Adrenal gland (tissue), 12 donors: ENCODE data around the gene TNIK. TPM values are rescaled to one million over a fixed set of nuclear protein-coding genes. Genes with fewer than 3 reads are reported as not detected.

ENCODE experiments used
- DNase-seq, 7 donors: peaks; one replicate each; pipeline ENCODE4 v3.0.0-alpha.2; 2019 to 2020
- H3K27ac ChIP-seq, 5 donors: fragments of 200-600 bp; sonication (generic) in 4 of 5; 1 replicate in 3 of 5; 2 replicates in 2 of 5; pipeline versions ENCODE4 v1.5.1 to v1.8.0; 2016 to 2020; ENCODE audit warnings: mild to moderate bottlenecking in 1 of 5
- H3K27me3 ChIP-seq: fragments of 200-600 bp; 2 replicates; pipeline ENCODE4 v1.8.0; 2021
- H3K36me3 ChIP-seq, 2 donors: fragments of 200-600 bp; replicated peaks in 1 of 2; 1 replicate in 1 of 2; 2 replicates in 1 of 2; pipeline versions ENCODE4 v1.5.1 to v1.8.0; 2018 to 2022
- H3K4me1 ChIP-seq, 2 donors: fragments of 200-600 bp; replicated peaks in 1 of 2; 1 replicate in 1 of 2; 2 replicates in 1 of 2; pipeline versions ENCODE4 v1.5.1 to v1.8.0; 2018 to 2021
- H3K4me3 ChIP-seq, 4 donors: fragments of 200-600 bp; sonication (generic) in 3 of 4; one replicate each; pipeline ENCODE4 v1.5.1; 2016 to 2018
- H3K9me3 ChIP-seq, 3 donors: fragments of 200-600 bp; sonication (generic) in 1 of 3; replicated peaks in 1 of 3; 1 replicate in 2 of 3; 2 replicates in 1 of 3; pipeline versions ENCODE4 v1.5.1 to v1.8.0; 2016 to 2021
- POLR2A ChIP-seq, 2 donors: fragments of 450-650 bp; IDR thresholded peaks; one replicate each; pipeline ENCODE4 v1.6.1; 2017; ENCODE audit warnings: antibody characterized with exemption in 2 of 2, mild to moderate bottlenecking in 2 of 2, moderate library complexity in 1 of 2
- WGBS, 4 donors: extraction: QIAGEN DNeasy Blood & Tissue Kit in 2 of 4; methylation state at CpG; one replicate each; pipeline versions ENCODE4 v1.1.5 to v1.1.7; 2013 to 2017; 5-methylcytosine and 5-hydroxymethylcytosine counted together
- intact Hi-C, 2 donors: fragments of 100-400 bp; cut with DNase I; formaldehyde crosslinking; loops; one replicate each; pipeline versions ENCODE4 v1.14.1 to v1.15.0; 2022 to 2023
- polyA plus RNA-seq, 3 donors: library from polyadenylated mRNA; stranded (reverse); fragments of 200-250 nt in 2 of 3; fragments of 350-450 nt in 1 of 3; fragmentation: Illumina TruSeq in 1 of 3; extraction: RNeasy Lipid Tissue Mini Kit (QIAGEN cat#74804) in 1 of 3; gene quantifications; one replicate each; pipeline ENCODE4 v1.2.3, GENCODE V29; 2013 to 2014
- total RNA-seq, 9 donors: library from RNA; depleted of rRNA in 4 of 9; stranded (reverse); fragments of >200 nt in 4 of 9; fragments of 120-200 nt in 1 of 9; fragmentation: NEBNext Ultra II Directional in 1 of 9; extraction: Animal tissue kit (Norgen Biotek cat#: 25700) in 1 of 9; gene quantifications; one replicate each; pipeline versions ENCODE4 v1.1.0 to v1.2.4, GENCODE V29; 2013 to 2023
- TF ChIP-seq, protein P1 (sequence below), 6 experiments: fragments of 450-650 bp in 4 of 6; fragments of 200-600 bp in 2 of 6; sonication (generic) in 1 of 6; IDR thresholded peaks; 1 replicate in 5 of 6; 2 replicates in 1 of 6; pipeline versions ENCODE4 v1.5.1 to v1.8.0; 2016 to 2021; ENCODE audit warnings: antibody characterized with exemption in 6 of 6, mild to moderate bottlenecking in 2 of 6, moderate library complexity in 1 of 6
- donor health status: healthy with polysubstance abuse.
- donor health status: Bipolar disorder and iron deficiency.
- donor health status: DM: yes; HTN: yes; CAD: no.
- donor health status: DM: no; HTN: no; CAD: no.
- donor health status: DM: no; HTN: no; CAD: no.
- donor health status: DM: yes; HTN: yes; CAD: no.

Gene TNIK
- total and polyA plus RNA-seq, 12 donors: 4.9 to 33.1 (median 10.7) TPM

DNA sequence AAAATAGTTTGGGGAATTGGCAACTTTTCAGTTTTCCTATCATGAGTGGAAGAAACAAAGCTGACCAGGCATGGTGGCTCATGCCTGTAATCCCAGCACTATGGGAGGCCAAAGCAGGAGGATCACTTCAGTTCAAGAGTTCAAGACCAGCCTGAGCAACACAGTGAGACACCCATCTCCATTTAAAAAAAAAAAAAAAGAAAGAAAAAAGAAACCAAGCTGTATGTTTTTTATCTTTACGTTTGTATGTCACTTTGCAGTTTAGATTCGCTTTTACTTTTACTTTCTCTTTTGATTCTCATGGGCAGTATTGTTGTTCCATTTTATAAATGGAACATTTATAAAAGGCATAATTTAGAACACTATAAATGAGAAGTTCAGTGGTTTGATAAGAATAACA lies 31.2 kb upstream of the TNIK start:
- no peak for TF ChIP-seq POLR2A (IDR thresholded peaks at IDR 0.05)
- TF ChIP-seq, protein P1, sequence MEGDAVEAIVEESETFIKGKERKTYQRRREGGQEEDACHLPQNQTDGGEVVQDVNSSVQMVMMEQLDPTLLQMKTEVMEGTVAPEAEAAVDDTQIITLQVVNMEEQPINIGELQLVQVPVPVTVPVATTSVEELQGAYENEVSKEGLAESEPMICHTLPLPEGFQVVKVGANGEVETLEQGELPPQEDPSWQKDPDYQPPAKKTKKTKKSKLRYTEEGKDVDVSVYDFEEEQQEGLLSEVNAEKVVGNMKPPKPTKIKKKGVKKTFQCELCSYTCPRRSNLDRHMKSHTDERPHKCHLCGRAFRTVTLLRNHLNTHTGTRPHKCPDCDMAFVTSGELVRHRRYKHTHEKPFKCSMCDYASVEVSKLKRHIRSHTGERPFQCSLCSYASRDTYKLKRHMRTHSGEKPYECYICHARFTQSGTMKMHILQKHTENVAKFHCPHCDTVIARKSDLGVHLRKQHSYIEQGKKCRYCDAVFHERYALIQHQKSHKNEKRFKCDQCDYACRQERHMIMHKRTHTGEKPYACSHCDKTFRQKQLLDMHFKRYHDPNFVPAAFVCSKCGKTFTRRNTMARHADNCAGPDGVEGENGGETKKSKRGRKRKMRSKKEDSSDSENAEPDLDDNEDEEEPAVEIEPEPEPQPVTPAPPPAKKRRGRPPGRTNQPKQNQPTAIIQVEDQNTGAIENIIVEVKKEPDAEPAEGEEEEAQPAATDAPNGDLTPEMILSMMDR (IDR thresholded peaks at IDR 0.05): no peak
- intact Hi-C loops: no loop called here
- Histone ChIP-seq H3K4me1 (no peaks in the 10 kb centered on the region), H3K27ac (no peak overlapping the region), H3K27me3 (no peaks in the 10 kb centered on the region), H3K4me3 (no peak overlapping the region), H3K9me3 (no peaks in the 10 kb centered on the region), H3K36me3 (no peaks in the 10 kb centered on the region)
- WGBS, 4 donors: 56 to 69% (median 63%) methylated on average over 2 of the region's 2 CpGs
- DNase-seq: no peak

DNA sequence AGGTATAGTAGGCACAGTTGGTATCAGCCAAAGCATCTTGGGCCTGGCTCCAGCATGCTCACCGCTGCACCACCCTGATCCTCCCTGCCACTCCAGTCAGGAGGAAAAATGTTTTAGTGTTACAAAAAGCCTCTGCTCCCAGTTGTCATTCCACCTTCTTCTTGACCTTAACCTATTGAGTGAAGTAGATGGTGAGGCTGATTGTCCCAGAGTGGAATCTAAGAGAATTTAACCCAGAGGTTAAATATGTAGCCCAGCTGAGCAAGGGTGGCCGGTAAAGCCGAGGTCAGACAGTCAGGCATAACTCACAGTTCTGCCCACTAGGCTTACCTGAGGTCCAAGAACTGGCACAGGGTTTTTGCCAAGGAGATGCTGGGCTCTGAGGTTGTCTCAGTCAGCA lies 30.7 kb upstream of the TNIK start:
- TF ChIP-seq POLR2A (IDR thresholded peaks at IDR 0.05): no peak
- TF ChIP-seq, protein P1 (IDR thresholded peaks at IDR 0.05): no peak
- WGBS, 4 donors: 88 to 98% (median 94%) methylated on average over 3 of the region's 3 CpGs
- no peaks in the 10 kb centered on the region for H3K4me1 ChIP-seq

DNA sequence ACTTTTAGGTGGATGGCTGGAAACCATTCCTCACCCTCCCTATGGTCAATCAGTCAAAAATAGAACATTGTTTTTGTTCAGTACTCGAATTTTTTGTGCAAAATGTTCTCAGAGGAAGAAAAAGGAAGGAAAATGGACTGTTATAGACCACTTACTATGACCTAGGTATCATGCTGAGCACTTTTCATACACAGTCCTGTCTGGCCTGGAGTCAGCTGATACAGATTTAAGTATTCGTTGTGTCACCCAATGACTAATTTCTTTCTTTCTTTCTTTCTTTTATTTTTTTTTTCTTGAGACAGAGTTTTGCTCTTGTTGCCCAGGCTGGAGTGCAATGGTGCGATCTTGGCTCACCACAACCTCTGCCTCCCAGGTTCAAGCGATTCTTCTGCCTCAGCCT lies 29.1 kb upstream of the TNIK start:
- no peak for DNase-seq
- H3K36me3 ChIP-seq: no peaks in the 10 kb centered on the region
- H3K4me3 ChIP-seq: no peak overlapping the region
- no peaks in the 10 kb centered on the region for H3K9me3 ChIP-seq
- no peaks in the 10 kb centered on the region for H3K27me3 ChIP-seq
- no peak overlapping the region for H3K27ac ChIP-seq
- WGBS, 4 donors: 77 to 87% (median 84%) methylated on average over 4 of the region's 4 CpGs
- intact Hi-C loops: no loop called here
- TF ChIP-seq POLR2A (IDR thresholded peaks at IDR 0.05): no peak
- TF ChIP-seq, protein P1 (IDR thresholded peaks at IDR 0.05): no peak
- no peaks in the 10 kb centered on the region for H3K4me1 ChIP-seq

More for the DNA sequence above, 30.7 kb upstream of the TNIK start:
- Histone ChIP-seq H3K27ac (no peak overlapping the region), H3K36me3 (no peaks in the 10 kb centered on the region), H3K4me3 (no peak overlapping the region), H3K27me3 (no peaks in the 10 kb centered on the region), H3K9me3 (no peaks in the 10 kb centered on the region)
- DNase-seq: no peak
- intact Hi-C loops: no loop called here

DNA sequence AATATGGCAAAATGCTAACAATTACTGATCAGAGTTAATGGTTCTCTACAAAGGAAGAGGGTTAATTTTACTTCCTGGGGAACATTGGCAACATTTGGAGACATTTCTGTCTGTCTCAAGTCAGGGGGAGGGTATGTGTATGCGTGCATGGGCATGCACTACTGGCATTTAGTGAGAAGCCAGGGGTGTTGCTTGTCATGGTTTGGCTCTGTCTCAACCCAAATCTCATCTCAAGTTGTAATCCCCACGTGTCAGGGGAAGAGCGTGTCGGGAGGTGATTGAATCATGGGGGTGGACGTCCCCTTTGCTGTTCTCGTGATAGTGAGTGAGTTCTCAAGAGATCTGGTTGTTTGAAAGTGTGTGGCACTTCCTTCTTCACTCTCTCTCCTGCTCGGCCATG lies 28.3 kb upstream of the TNIK start:
- Histone ChIP-seq H3K27ac (no peak overlapping the region), H3K4me3 (no peak overlapping the region), H3K36me3 (no peaks in the 10 kb centered on the region), H3K9me3 (no peaks in the 10 kb centered on the region), H3K27me3 (no peaks in the 10 kb centered on the region), H3K4me1 (no peaks in the 10 kb centered on the region)
- no peak for DNase-seq
- TF ChIP-seq, protein P1 (IDR thresholded peaks at IDR 0.05): no peak
- TF ChIP-seq POLR2A (IDR thresholded peaks at IDR 0.05): no peak
- 84 to 91% (median 87%) methylated on average over 7 of the region's 7 CpGs for WGBS, 4 donors
- intact Hi-C loops: no loop called here
